ENCODE data around the gene ARL16.

GRCh38 chr17:81660441-81660840, 23.2 kb downstream of the ARL16 start:
- TF ChIP-seq, protein P1, sequence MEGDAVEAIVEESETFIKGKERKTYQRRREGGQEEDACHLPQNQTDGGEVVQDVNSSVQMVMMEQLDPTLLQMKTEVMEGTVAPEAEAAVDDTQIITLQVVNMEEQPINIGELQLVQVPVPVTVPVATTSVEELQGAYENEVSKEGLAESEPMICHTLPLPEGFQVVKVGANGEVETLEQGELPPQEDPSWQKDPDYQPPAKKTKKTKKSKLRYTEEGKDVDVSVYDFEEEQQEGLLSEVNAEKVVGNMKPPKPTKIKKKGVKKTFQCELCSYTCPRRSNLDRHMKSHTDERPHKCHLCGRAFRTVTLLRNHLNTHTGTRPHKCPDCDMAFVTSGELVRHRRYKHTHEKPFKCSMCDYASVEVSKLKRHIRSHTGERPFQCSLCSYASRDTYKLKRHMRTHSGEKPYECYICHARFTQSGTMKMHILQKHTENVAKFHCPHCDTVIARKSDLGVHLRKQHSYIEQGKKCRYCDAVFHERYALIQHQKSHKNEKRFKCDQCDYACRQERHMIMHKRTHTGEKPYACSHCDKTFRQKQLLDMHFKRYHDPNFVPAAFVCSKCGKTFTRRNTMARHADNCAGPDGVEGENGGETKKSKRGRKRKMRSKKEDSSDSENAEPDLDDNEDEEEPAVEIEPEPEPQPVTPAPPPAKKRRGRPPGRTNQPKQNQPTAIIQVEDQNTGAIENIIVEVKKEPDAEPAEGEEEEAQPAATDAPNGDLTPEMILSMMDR (IDR thresholded peaks at IDR 0.05): no peak
- TF ChIP-seq POLR2A (IDR thresholded peaks at IDR 0.05): no peak
